ENCODE measurements around the gene MYLIP. TPM values are rescaled to one million over a fixed set of nuclear protein-coding genes. Genes with fewer than 3 reads are reported as not detected.

Gene MYLIP
- total and polyA plus RNA-seq, 2 of the 4 experiments (the other 2 are of a cell fraction), result 1.8 to 3.2 TPM

GRCh38 chr6:16088409-16088808, 40.5 kb upstream of the MYLIP start:
- Histone ChIP-seq H2BK5ac (ENCODE audit: low read depth, low read length, poor library complexity, severe bottlenecking) (no peak overlapping the region), H4K91ac (ENCODE audit: insufficient read depth, low read depth, low read length) (no peak overlapping the region), H3K27ac (ENCODE audit: insufficient read depth, low read length) (no peak overlapping the region), H3K4me3 (ENCODE audit: insufficient read depth, low read depth, low read length) (no peak overlapping the region), H3K14ac (replicated peaks; ENCODE audit: low read depth, low read length) (no peak overlapping the region), H3K27me3 (ENCODE audit: control insufficient read depth, insufficient read depth, low read length) (peaks cover 16% of the 10 kb centered on the region), H4K5ac (ENCODE audit: low read depth, low read length) (no peak overlapping the region), H2BK15ac (ENCODE audit: low read depth, low read length) (no peak overlapping the region), H3K18ac (ENCODE audit: low read depth, low read length) (no peak overlapping the region), H3K4ac (ENCODE audit: low read depth, low read length) (no peak overlapping the region), H4K8ac (ENCODE audit: low read depth in 2 of 2, low read length in 2 of 2) (no peak overlapping the region), H2AFZ (replicated peaks; ENCODE audit: low read length, poor library complexity) (no peak overlapping the region), H4K20me1 (ENCODE audit: insufficient read depth, low read length) (no peaks in the 10 kb centered on the region), H3K4me1 (ENCODE audit: control insufficient read depth, insufficient read depth, low read length) (no peaks in the 10 kb centered on the region), H2BK120ac (ENCODE audit: low read depth, low read length) (no peak overlapping the region), H2AK5ac (ENCODE audit: low read depth, low read length) (no peak overlapping the region), H2BK20ac (ENCODE audit: low read depth, low read length) (no peak overlapping the region), H3K56ac (ENCODE audit: extremely low read depth, insufficient read depth, low read length) (no peak overlapping the region), H3K9me1 (ENCODE audit: insufficient read depth, low read length) (no peaks in the 10 kb centered on the region), H3K9ac (ENCODE audit: low read depth, low read length) (no peak overlapping the region), H3K36me3 (ENCODE audit: control insufficient read depth, insufficient read depth, low read length) (no peaks in the 10 kb centered on the region), H3K4me2 (ENCODE audit: low read depth, low read length) (no peak overlapping the region), H3K9me3 (ENCODE audit: control insufficient read depth, insufficient read depth, low read length) (no peaks in the 10 kb centered on the region), H3K79me1 (ENCODE audit: low read depth in 1 of 2, low read length in 2 of 2) (no peaks in the 10 kb centered on the region), H3K23ac (ENCODE audit: low read depth, low read length) (no peak overlapping the region), H2AK9ac (replicated peaks; ENCODE audit: low read depth, low read length, poor library complexity) (no peak overlapping the region)
- in situ Hi-C loops (cut with MboI; ENCODE audit: low sequenced_read_pairs), result no loop called here
- WGBS, 2 experiments (ENCODE audit: extremely low coverage in 2 of 2, insufficient read length in 1 of 2), result no CpG with 5 or more reads among the region's 3 CpGs
- intact Hi-C loops (cut with micrococcal nuclease), result no loop called here
- dilution Hi-C loops (cut with HindIII; ENCODE audit: low sequenced_read_pairs, unreplicated experiment), result no loop called here
- CTCF ChIA-PET, result no interaction called here
- no peak for ATAC-seq (ENCODE audit: low read depth)
- POLR2A ChIA-PET (ENCODE audit: unreplicated experiment), result no interaction called here
- TF ChIP-seq CHD1 (IDR thresholded peaks at IDR 0.05; ENCODE audit: low read depth, low read length) (no peak), CTCF (conservative IDR thresholded peaks at IDR 0.05; ENCODE audit: low read depth, low read length) (no peak), SMC3 (IDR thresholded peaks at IDR 0.05; ENCODE audit: low read depth, low read length) (no peak), USF2 (IDR thresholded peaks at IDR 0.05; ENCODE audit: low read depth, low read length) (no peak), MAFK (IDR thresholded peaks at IDR 0.05; ENCODE audit: low read depth, low read length) (no peak), MXI1 (IDR thresholded peaks at IDR 0.05; ENCODE audit: borderline replicate concordance, low read depth, low read length) (no peak), CEBPB (IDR thresholded peaks at IDR 0.05; ENCODE audit: low read depth, low read length) (no peak), ELK1 (IDR thresholded peaks at IDR 0.05; ENCODE audit: borderline replicate concordance, low read depth, low read length) (no peak), FOS (IDR thresholded peaks at IDR 0.05; ENCODE audit: low read depth, low read length) (no peak), RAD21 (IDR thresholded peaks at IDR 0.05; ENCODE audit: low read length) (no peak), RFX5 (IDR thresholded peaks at IDR 0.05; ENCODE audit: low read depth, low read length) (no peak), POLR2A (IDR thresholded peaks at IDR 0.05; ENCODE audit: low read depth, low read length) (no peak), RCOR1 (IDR thresholded peaks at IDR 0.05; ENCODE audit: insufficient replicate concordance, low read length) (no peak), NFE2L2 (IDR thresholded peaks at IDR 0.05; ENCODE audit: low read depth, low read length) (no peak), MAZ (IDR thresholded peaks at IDR 0.05; ENCODE audit: borderline replicate concordance, low read depth, low read length) (no peak), BHLHE40 (IDR thresholded peaks at IDR 0.05; ENCODE audit: low read depth, low read length) (no peak)
- BruUV-seq (replicated peaks), result no TSS peak
- DNase-seq, result no peak
